GM08714 (cell line): ENCODE measurements around the gene PPFIBP2.

Experiments used
- H3K4me3 ChIP-seq: fragments of 200-500 bp; sonication (Bioruptor generic); 2 replicates; pipeline ENCODE4 v1.5.1; 2014; ENCODE audit warnings: mild to moderate bottlenecking, low read length, inconsistent platforms
- ZNF274 ChIP-seq: IDR thresholded peaks from 2 replicates; pipeline ENCODE4 v1.6.1; 2012; ENCODE audit warnings: mild to moderate bottlenecking, low read depth, low read length

The PPFIBP2 gene

GRCh38 chr11:7527029-7527428 is 13.2 kb downstream of the PPFIBP2 start:
- H3K4me3 ChIP-seq: no peak overlapping the region
- TF ChIP-seq ZNF274: no peak

- no peak for TF ChIP-seq ZNF274
Observed at GRCh38 chr11:7528514-7529049, 14.8 kb downstream of the PPFIBP2 start.

DNA sequence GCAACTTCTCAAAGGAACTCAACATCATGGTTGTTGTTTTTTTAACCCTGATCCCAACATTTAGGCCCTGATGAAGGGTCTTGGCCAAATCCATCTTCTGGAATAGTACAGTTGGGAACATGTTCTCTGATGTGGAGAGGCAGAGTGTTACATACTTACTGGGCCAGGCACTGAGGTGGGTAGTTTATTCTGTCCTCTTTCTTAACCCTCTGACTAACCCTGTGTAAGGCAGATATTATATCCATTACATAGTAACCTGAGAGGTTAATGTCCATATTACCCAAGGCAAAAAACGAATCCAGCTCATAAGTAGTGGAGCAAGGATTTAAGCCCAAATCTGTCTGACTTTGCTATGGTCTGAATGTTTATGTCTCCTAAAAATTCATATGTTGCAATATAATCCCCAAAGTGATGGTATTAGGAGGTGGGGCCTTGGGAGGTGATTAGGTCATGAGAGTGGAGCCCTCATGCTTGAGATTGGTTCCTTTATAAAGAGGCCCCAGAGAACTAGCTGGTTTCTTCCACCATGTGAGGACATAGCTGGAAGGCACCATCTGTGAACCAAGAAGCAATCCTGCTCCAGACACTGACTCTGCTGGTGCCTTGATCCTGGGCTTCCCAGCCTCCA is 16.3 kb downstream of the PPFIBP2 start:
- H3K4me3 ChIP-seq: no peak overlapping the region
- no peak for TF ChIP-seq ZNF274

More at GRCh38 chr11:7528514-7529049, 14.8 kb downstream of the PPFIBP2 start:
- H3K4me3 ChIP-seq: no peak overlapping the region

DNA sequence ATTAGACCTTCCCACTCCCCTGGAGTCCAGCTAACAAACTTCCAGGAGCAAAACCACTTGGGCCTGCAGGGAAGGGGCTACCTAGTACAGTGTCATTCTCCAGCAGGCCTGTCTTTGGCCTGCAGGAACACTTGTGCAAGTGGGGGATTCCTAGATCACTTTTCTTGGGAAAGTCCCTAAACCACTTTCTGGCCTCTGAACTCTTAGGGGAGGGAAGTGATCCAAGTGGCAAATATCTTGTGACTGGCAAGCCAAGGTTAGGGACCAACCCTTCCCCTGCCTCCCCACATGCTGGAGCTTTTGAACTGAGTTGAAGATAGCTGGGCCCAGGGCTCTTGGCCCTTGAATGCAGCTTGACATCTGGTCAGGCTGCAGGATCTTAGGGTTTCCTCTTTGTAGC is 17.2 kb downstream of the PPFIBP2 start:
- TF ChIP-seq ZNF274: no peak
- no peak overlapping the region for H3K4me3 ChIP-seq

DNA sequence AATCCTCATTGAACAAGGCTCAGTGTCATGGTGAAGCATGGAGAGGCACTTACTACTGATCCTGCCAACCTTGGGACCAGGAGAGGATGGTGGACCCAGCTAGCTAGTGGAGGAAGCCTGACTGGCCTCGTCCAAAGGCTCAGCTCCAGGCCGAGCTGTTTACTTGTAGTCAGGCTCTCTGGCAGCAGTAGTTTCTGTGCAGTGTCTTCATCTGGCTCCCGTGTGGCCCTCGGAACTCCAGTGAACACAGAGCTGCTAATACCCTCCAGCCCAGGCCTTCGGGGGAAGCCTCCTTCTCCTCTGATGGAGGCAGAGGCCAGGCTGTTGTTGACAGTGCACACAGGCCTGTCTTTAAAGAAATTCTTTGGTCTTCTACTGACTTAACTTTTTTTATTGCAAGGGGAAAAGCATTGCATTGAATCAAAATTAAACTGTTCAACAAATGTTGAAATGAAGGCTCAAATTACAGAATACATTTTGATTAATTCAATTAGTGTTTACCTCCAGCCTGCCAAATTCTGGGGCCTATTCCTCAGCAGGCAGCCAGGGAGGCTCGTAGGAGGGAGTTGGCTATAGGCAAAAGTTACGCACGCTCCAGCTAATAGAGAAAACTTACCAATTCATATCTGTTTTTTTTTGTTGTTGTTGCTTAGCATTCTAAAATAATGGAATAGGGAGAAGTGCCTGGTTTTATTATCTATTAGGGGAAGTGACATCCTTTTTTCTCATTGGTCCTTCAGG is 18.8 kb downstream of the PPFIBP2 start:
- TF ChIP-seq ZNF274: no peak
- H3K4me3 ChIP-seq: no peak overlapping the region

DNA sequence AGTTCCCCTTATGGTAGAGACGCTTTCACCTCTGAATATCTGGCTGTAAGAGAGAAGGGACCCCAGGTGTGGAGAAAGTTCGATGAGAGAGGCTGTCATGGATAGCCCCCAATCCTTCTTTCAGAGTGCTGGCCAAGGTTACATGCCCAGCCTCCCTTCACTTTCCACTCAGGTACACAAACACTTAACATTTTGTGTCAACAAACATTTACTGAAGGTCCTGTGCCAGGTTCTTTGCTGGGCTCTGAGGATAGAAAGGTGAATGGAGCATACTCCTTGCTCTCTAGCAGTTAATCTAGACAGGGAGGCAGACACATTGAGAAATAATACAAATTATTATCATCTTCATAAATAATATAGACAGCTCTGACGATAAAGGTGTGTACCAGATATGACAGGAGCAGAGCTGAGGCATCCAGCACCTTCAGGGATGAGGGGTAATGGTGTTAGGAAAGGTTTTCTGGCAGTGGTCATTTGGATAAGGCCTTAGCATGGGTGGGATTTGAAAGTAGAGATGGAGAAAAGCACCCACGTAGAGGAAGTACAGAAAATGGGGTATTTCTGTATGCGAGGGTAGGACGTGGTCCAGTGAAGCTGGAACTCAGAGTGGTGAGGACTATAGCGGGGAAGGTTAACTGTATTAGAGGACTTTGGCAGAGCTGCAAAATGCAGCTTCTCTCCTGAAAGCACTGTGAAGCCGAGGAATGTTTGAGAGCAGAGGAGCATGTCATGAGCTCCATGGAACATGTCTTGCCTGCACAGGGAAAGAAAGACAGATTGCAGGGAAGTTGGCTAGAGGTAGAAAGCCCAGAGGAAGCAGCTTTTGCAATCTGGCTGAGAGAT is 19.6 kb downstream of the PPFIBP2 start:
- no peak for TF ChIP-seq ZNF274

DNA sequence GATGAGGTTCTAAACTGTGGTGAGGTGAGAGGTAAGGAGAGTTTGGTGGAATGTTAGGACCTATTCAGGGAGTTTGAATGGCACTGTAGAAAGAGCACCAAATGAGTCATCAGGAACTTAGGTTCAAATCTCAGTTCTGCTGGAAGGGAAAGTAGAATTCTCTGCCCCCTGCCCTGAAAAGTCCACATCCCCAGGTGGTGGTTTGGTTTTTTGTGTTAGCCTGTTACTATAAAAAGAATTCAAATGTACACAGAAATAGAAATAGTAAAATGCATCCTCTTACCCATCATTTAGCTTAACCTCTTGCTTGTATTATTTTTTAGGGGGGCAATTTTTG is 20.2 kb downstream of the PPFIBP2 start:
- TF ChIP-seq ZNF274: no peak
- H3K4me3 ChIP-seq: peak overlapping the region; percentile 32; the same call in 1 of the 2 replicates

More for the DNA sequence above, 19.6 kb downstream of the PPFIBP2 start:
- peak overlapping the region; percentile 32; the same call in 1 of the 2 replicates for H3K4me3 ChIP-seq

- H3K4me3 ChIP-seq: no peak overlapping the region
- TF ChIP-seq ZNF274: no peak
Observed at GRCh38 chr11:7536100-7536499, 22.3 kb downstream of the PPFIBP2 start.

- no peak overlapping the region for H3K4me3 ChIP-seq
- TF ChIP-seq ZNF274: no peak
Observed at GRCh38 chr11:7537265-7537664, 23.5 kb downstream of the PPFIBP2 start.

- TF ChIP-seq ZNF274: no peak
- no peak overlapping the region for H3K4me3 ChIP-seq
Observed at GRCh38 chr11:7538031-7538430, 24.2 kb downstream of the PPFIBP2 start.

DNA sequence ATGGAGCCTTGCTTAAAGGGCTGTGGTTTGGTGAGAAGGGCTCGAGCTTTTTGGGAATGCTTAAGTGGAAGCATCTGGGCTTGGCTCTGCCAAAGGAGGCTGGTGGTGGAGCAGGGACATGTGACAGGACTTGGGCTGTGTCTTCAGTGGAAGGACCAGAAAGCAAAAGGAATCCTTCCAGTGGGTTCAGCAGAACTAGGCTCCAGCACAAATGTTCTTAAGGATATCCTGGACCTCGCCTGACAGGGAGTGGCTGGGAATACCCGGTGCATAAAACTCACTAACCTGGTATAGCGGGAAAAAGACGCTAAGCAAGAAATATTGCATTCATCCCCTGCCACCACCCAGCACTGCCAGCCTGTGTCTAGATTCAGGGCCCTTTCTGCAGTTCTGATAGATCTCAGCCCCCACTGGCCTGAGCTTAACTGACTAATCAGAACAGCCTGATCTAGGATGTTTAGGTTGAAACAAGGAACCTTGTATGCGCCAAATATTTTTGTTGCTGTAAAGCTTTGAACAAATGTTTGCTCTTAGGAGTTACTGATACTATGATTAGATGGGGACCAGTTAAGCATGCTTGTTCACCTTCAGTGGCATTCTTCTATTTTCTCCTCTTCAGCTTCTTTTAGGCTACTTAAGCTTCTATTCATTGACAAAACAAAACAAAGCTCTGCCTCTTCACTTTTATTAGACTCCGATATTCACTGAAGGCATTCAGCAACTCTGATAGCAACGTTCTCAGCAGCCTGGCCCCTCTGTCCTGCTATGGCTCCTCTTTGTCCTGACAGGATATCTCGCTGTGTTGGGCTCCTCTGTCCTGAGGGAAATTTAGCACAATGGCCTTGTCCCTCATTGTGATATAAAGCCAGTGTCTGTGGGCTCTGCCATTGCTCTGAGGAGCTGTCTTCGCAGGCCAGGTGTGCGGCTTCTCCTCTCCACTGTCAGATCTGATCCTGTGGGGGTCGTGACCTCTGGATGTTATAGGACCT is 25.0 kb downstream of the PPFIBP2 start:
- no peak overlapping the region for H3K4me3 ChIP-seq
- TF ChIP-seq ZNF274: no peak

GRCh38 chr11:7540830-7541555 is 27.2 kb downstream of the PPFIBP2 start:
- no peak for TF ChIP-seq ZNF274
- H3K4me3 ChIP-seq: no peak overlapping the region

- H3K4me3 ChIP-seq: no peak overlapping the region
- no peak for TF ChIP-seq ZNF274
Observed at GRCh38 chr11:7543302-7543701, 29.5 kb downstream of the PPFIBP2 start.
